ENCODE measurements around the gene LENEP. TPM values are rescaled to one million over a fixed set of nuclear protein-coding genes. Genes with fewer than 3 reads are reported as not detected.
A peak's percentile ranks its signal among the peaks of the same experiment; 100 is the strongest.

The LENEP gene
- polyA plus RNA-seq, 1 experiment = not detected

GRCh38 chr1:155003227-155003765 lies 9.9 kb downstream of the LENEP start:
- peak overlapping the region; percentile 94 for H3K4me3 ChIP-seq (ENCODE audit: low read depth, low read length)
- POLR2A ChIA-PET = no interaction called here
- H3K27me3 ChIP-seq (ENCODE audit: control insufficient read depth, insufficient read depth, low read length) = no peaks in the 10 kb centered on the region
- DNase-seq (ENCODE audit: low read depth) = no peak
- H3K36me3 ChIP-seq (ENCODE audit: control insufficient read depth, insufficient read depth, low read length) = peaks cover 2% of the 10 kb centered on the region
- CTCF ChIA-PET = interaction anchor here (1.2 to 8.3 kb wide), 3 partner anchors 14 to 46 kb away, joined by 3 to 74 read pairs (median 4); no protein-coding TSS in a partner anchor
- no peak for TF ChIP-seq CTCF (IDR thresholded peaks at IDR 0.05; ENCODE audit: insufficient read depth, low read depth, low read length)

- peak overlapping the region; percentile 94 for H3K4me3 ChIP-seq (ENCODE audit: low read depth, low read length)
- POLR2A ChIA-PET = no interaction called here
Measured at GRCh38 chr1:155003766-155004351, 10.5 kb downstream of the LENEP start.

GRCh38 chr1:155004352-155005075 lies 11.1 kb downstream of the LENEP start:
- CTCF ChIA-PET = interaction anchor here (1.4 to 8.3 kb wide), 3 partner anchors 13 to 81 kb away, joined by 4 to 74 read pairs (median 4); no protein-coding TSS in a partner anchor
- Histone ChIP-seq H3K27me3 (ENCODE audit: control insufficient read depth, insufficient read depth, low read length) (no peaks in the 10 kb centered on the region), H3K36me3 (ENCODE audit: control insufficient read depth, insufficient read depth, low read length) (peaks cover 2% of the 10 kb centered on the region), H3K4me3 (ENCODE audit: low read depth, low read length) (peak overlapping the region; percentile 94)
- no peak for TF ChIP-seq CTCF (IDR thresholded peaks at IDR 0.05; ENCODE audit: insufficient read depth, low read depth, low read length)
- no peak for DNase-seq (ENCODE audit: low read depth)
- POLR2A ChIA-PET = no interaction called here

More at GRCh38 chr1:155003766-155004351, 10.5 kb downstream of the LENEP start:
- TF ChIP-seq CTCF (IDR thresholded peaks at IDR 0.05; ENCODE audit: insufficient read depth, low read depth, low read length) = no peak
- Histone ChIP-seq H3K27me3 (ENCODE audit: control insufficient read depth, insufficient read depth, low read length) (no peaks in the 10 kb centered on the region), H3K36me3 (ENCODE audit: control insufficient read depth, insufficient read depth, low read length) (peaks cover 2% of the 10 kb centered on the region)
- CTCF ChIA-PET = interaction anchor here (1.2 to 8.3 kb wide), 3 partner anchors 13 to 46 kb away, joined by 3 to 74 read pairs (median 4); no protein-coding TSS in a partner anchor
- no peak for DNase-seq (ENCODE audit: low read depth)

GRCh38 chr1:155005076-155006011 lies 12.0 kb downstream of the LENEP start:
- TF ChIP-seq CTCF (IDR thresholded peaks at IDR 0.05; ENCODE audit: insufficient read depth, low read depth, low read length) = no peak
- peaks cover 2% of the 10 kb centered on the region for H3K36me3 ChIP-seq (ENCODE audit: control insufficient read depth, insufficient read depth, low read length)
- H3K27me3 ChIP-seq (ENCODE audit: control insufficient read depth, insufficient read depth, low read length) = no peaks in the 10 kb centered on the region
- ChIA-PET POLR2A (no interaction called here), CTCF (interaction anchor here (1.4 to 8.3 kb wide), 2 partner anchors 12 to 80 kb away, joined by 4 to 74 read pairs; no protein-coding TSS in a partner anchor)
- no peak overlapping the region for H3K4me3 ChIP-seq (ENCODE audit: low read depth, low read length)
- no peak for DNase-seq (ENCODE audit: low read depth)
